H1 (cell line): ENCODE measurements around the gene ZGLP1. TPM values are rescaled to one million over a fixed set of nuclear protein-coding genes. Genes with fewer than 3 reads are reported as not detected.

Experiments
- BACH1 ChIP-seq: IDR thresholded peaks from 2 replicates; pipeline ENCODE4 v1.6.1; 2012; ENCODE audit warnings: low read length, improper control_type of control experiment
- CHD7 ChIP-seq: fragments of 300-600 bp; sonication (generic); IDR thresholded peaks from 2 replicates; pipeline ENCODE4 v1.7.1; 2012; ENCODE audit warnings: low read length, moderate library complexity, mild to moderate bottlenecking, inconsistent platforms; ENCODE audit not compliant: insufficient replicate concordance
- EGR1 ChIP-seq: IDR thresholded peaks from 2 replicates; pipeline ENCODE4 v1.6.1; 2011; ENCODE audit warnings: low read depth, low read length, borderline replicate concordance
- EZH2 ChIP-seq: fragments of 200-600 bp; sonication (generic); IDR thresholded peaks from 2 replicates; pipeline ENCODE4 v1.7.1; 2012; ENCODE audit warnings: low read depth, mild to moderate bottlenecking, moderate library complexity, low read length, inconsistent platforms; ENCODE audit not compliant: severe bottlenecking
- FOSL1 ChIP-seq: IDR thresholded peaks from 2 replicates; pipeline ENCODE4 v1.6.1; 2011; ENCODE audit warnings: mild to moderate bottlenecking, low read depth, low read length, moderate library complexity; ENCODE audit not compliant: insufficient read depth
- GABPA ChIP-seq: IDR thresholded peaks from 2 replicates; pipeline ENCODE4 v1.6.1; 2011; ENCODE audit warnings: mild to moderate bottlenecking, low read length, moderate library complexity, borderline replicate concordance; ENCODE audit not compliant: insufficient read depth
- GTF2F1 ChIP-seq: IDR thresholded peaks from 2 replicates; pipeline ENCODE4 v1.6.1; 2012; ENCODE audit warnings: low read depth, low read length, improper control_type of control experiment, borderline replicate concordance
- PHF8 ChIP-seq: fragments of 200-600 bp; sonication (generic); conservative IDR thresholded peaks from 2 replicates; pipeline ENCODE4 v1.7.1; 2012; ENCODE audit warnings: low read depth, mild to moderate bottlenecking, inconsistent platforms, low read length, moderate library complexity
- POLR2AphosphoS5 ChIP-seq: IDR thresholded peaks from 2 replicates; pipeline ENCODE4 v1.6.1; 2011; ENCODE audit warnings: low read depth, low read length
- SP4 ChIP-seq: IDR thresholded peaks from 2 replicates; pipeline ENCODE4 v1.6.1; 2012; ENCODE audit warnings: low read length, inconsistent platforms
- polyA plus RNA-seq, 7 experiments: library from polyadenylated mRNA; depleted of rRNA in 3 of 7; stranded (reverse) in 5 of 7; unstranded in 2 of 7; fragments of >200 nt in 5 of 7; fragments of 200-250 nt in 2 of 7; gene quantifications; 1 replicate in 5 of 7; 2 replicates in 1 of 7; 4 replicates in 1 of 7; pipeline versions ENCODE4 v1.2.1 to v1.2.3, GENCODE V29; 2011 to 2013; ENCODE audit warnings: missing spikeins in 2 of 7, mixed read lengths in 2 of 7
- total RNA-seq: library from RNA; stranded (reverse); fragmentation: NEBNext Ultra II Directional; extraction: Animal tissue kit (Norgen Biotek cat#: 25700); gene quantifications from 2 replicates; pipeline ENCODE4 v1.2.1, GENCODE V29; 2021
- TF ChIP-seq, protein P1 (sequence below): IDR thresholded peaks from 2 replicates; pipeline ENCODE4 v1.6.1; 2011; ENCODE audit warnings: low read length, improper control_type of control experiment

Gene ZGLP1
- total and polyA plus RNA-seq, 2 of the 8 experiments (the other 6 are each of a cell fraction or from before 2014, with no cell fraction given): 4.2 to 5.1 TPM

- TF ChIP-seq CHD7 (no peak), POLR2AphosphoS5 (no peak), BACH1 (no peak), GABPA (no peak), GTF2F1 (no peak), SP4 (no peak), PHF8 (no peak), EGR1 (no peak), EZH2 (no peak), FOSL1 (no peak)
- TF ChIP-seq, protein P1, sequence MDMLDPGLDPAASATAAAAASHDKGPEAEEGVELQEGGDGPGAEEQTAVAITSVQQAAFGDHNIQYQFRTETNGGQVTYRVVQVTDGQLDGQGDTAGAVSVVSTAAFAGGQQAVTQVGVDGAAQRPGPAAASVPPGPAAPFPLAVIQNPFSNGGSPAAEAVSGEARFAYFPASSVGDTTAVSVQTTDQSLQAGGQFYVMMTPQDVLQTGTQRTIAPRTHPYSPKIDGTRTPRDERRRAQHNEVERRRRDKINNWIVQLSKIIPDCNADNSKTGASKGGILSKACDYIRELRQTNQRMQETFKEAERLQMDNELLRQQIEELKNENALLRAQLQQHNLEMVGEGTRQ: no peak
These were observed 46.8 kb downstream of the ZGLP1 start (continued) for GRCh38 chr19:10262771-10263170.
